ENCODE data around the gene DNAJC30.

DNAJC30 gene

DNA sequence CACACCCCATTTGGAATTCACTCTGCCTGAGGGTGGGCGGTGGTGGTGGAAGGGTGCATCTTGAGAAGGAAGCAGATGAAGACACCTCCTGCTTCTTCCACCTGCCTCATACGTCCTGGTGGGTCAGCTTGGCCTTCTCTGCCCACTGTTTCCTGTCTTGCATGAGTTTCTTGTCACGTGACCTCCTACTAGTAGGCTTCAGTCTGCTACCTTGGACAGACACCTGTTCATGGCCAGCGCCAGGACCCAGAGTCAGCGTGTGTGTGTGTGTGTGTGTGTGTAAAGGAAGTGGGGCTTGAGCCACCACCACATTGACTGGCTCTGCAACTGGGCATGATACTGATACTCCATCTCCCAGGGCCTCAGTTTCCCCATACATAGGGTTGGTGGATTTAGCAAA, 32.7 kb downstream of the DNAJC30 start:
- Histone ChIP-seq H3K9me3 (ENCODE audit: control insufficient read depth, low read length) (no peaks in the 10 kb centered on the region), H3K27me3 (replicated peaks; ENCODE audit: control insufficient read depth, insufficient read depth, low read length, poor library complexity, severe bottlenecking) (peaks cover 36% of the 10 kb centered on the region), H3K4me1 (ENCODE audit: control insufficient read depth, insufficient read depth, low read length, poor library complexity, severe bottlenecking) (peaks cover 7% of the 10 kb centered on the region), H3K27ac (ENCODE audit: insufficient read depth, low read length, poor library complexity, severe bottlenecking) (no peak overlapping the region), H3K4me3 (ENCODE audit: insufficient read depth, low read depth, low read length, poor library complexity, severe bottlenecking) (no peak overlapping the region), H3K36me3 (ENCODE audit: control insufficient read depth, insufficient read depth, low read length) (no peaks in the 10 kb centered on the region)
- no peak for DNase-seq

GRCh38 chr7:73649576-73649975, 33.7 kb downstream of the DNAJC30 start:
- Histone ChIP-seq H3K27ac (ENCODE audit: insufficient read depth, low read length, poor library complexity, severe bottlenecking) (no peak overlapping the region), H3K36me3 (ENCODE audit: control insufficient read depth, insufficient read depth, low read length) (no peaks in the 10 kb centered on the region), H3K4me3 (ENCODE audit: insufficient read depth, low read depth, low read length, poor library complexity, severe bottlenecking) (no peak overlapping the region), H3K4me1 (ENCODE audit: control insufficient read depth, insufficient read depth, low read length, poor library complexity, severe bottlenecking) (peaks cover 7% of the 10 kb centered on the region), H3K27me3 (replicated peaks; ENCODE audit: control insufficient read depth, insufficient read depth, low read length, poor library complexity, severe bottlenecking) (peaks cover 36% of the 10 kb centered on the region), H3K9me3 (ENCODE audit: control insufficient read depth, low read length) (no peaks in the 10 kb centered on the region)
- no peak for DNase-seq

GRCh38 chr7:73648593-73649332, 34.5 kb downstream of the DNAJC30 start:
- Histone ChIP-seq H3K9me3 (ENCODE audit: control insufficient read depth, low read length) (no peaks in the 10 kb centered on the region), H3K27me3 (replicated peaks; ENCODE audit: control insufficient read depth, insufficient read depth, low read length, poor library complexity, severe bottlenecking) (peaks cover 36% of the 10 kb centered on the region), H3K4me3 (ENCODE audit: insufficient read depth, low read depth, low read length, poor library complexity, severe bottlenecking) (no peak overlapping the region), H3K4me1 (ENCODE audit: control insufficient read depth, insufficient read depth, low read length, poor library complexity, severe bottlenecking) (peaks cover 7% of the 10 kb centered on the region), H3K36me3 (ENCODE audit: control insufficient read depth, insufficient read depth, low read length) (no peaks in the 10 kb centered on the region), H3K27ac (ENCODE audit: insufficient read depth, low read length, poor library complexity, severe bottlenecking) (no peak overlapping the region)
- DNase-seq: no peak

DNA sequence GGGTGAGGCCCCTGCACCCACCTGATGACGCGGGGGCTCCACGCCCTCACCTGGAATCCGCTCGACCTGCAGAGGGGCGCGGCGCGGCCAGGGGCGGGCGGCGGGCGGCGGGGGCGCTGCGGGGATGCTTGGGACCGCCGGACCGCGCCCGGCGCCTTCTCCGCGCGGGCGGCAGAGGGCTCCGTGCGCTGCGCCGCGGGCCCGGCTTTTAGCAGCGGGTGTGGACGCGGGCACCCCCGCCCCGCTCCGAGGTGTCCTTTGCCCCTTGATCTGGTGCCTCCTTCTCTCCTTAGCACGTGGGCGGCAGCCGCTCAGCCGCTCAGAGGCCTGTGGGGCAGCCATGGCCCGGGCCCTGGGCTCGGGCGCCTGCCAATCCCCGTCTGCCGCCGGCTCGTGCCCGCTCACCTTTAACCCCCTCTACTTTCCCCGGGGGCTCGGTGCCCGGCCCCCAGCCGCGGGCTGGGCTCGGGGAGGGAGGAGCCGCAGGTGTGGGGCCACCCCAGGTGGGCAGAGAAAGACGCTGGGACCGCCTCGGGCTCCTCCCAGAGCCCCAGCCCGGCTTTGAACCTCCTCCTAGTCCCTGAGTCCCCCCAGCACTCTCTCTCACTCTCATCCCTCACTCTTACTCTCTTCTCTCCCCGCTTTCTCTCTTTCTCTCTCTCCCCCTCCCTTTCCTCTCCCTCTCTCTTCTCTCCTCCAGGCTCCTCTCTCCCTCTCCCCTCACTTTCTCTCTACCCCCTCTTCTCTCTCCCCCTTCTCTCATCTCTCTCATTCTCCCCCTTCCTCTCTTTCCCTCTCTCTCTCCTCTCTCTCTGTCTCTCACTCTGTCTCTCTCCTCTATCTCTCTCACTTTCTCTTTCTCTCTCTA, 35.3 kb downstream of the DNAJC30 start:
- H3K4me3 ChIP-seq (ENCODE audit: insufficient read depth, low read depth, low read length, poor library complexity, severe bottlenecking): peak overlapping the region; percentile 50
- DNase-seq: no peak
- H3K27me3 ChIP-seq (replicated peaks; ENCODE audit: control insufficient read depth, insufficient read depth, low read length, poor library complexity, severe bottlenecking): peaks cover 38% of the 10 kb centered on the region
- no peak overlapping the region for H3K27ac ChIP-seq (ENCODE audit: insufficient read depth, low read length, poor library complexity, severe bottlenecking)
- H3K9me3 ChIP-seq (ENCODE audit: control insufficient read depth, low read length): no peaks in the 10 kb centered on the region
- peaks cover 7% of the 10 kb centered on the region for H3K4me1 ChIP-seq (ENCODE audit: control insufficient read depth, insufficient read depth, low read length, poor library complexity, severe bottlenecking)
- H3K36me3 ChIP-seq (ENCODE audit: control insufficient read depth, insufficient read depth, low read length): no peaks in the 10 kb centered on the region

GRCh38 chr7:73646785-73647724, 36.2 kb downstream of the DNAJC30 start:
- no peaks in the 10 kb centered on the region for H3K36me3 ChIP-seq (ENCODE audit: control insufficient read depth, insufficient read depth, low read length)
- DNase-seq: no peak
- peaks cover 7% of the 10 kb centered on the region for H3K4me1 ChIP-seq (ENCODE audit: control insufficient read depth, insufficient read depth, low read length, poor library complexity, severe bottlenecking)
- H3K27me3 ChIP-seq (replicated peaks; ENCODE audit: control insufficient read depth, insufficient read depth, low read length, poor library complexity, severe bottlenecking): peaks cover 41% of the 10 kb centered on the region
- H3K9me3 ChIP-seq (ENCODE audit: control insufficient read depth, low read length): no peaks in the 10 kb centered on the region
- H3K27ac ChIP-seq (ENCODE audit: insufficient read depth, low read length, poor library complexity, severe bottlenecking): no peak overlapping the region
- H3K4me3 ChIP-seq (ENCODE audit: insufficient read depth, low read depth, low read length, poor library complexity, severe bottlenecking): no peak overlapping the region

DNA sequence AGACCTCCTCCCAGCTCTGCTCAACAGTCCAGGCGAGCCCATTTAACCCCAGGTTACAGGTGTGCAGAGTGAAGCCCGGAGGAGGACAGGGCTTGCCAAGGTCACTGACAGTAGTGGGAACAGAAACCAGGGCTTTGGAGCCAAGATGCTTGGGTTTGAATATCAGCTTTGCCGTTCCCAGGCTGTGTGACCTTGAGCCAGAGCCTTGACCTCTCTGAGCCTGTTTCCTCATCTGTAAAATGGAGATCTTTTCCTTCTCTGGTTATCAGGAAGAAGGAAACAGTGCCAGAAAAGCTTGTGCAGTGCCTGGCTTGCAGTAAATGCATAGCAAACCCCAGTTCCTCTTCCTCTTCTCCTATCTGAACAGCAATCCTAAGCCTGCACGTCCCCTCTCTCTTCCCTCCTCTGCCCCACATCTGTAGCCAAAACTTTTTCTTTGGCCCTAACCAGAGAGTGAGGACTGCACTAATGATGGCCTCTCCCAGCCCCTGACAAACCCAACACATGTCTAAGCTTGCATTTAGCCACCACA, 37.5 kb downstream of the DNAJC30 start:
- DNase-seq: no peak
- peaks cover 5% of the 10 kb centered on the region for H3K9me3 ChIP-seq (ENCODE audit: control insufficient read depth, low read length)
- H3K36me3 ChIP-seq (ENCODE audit: control insufficient read depth, insufficient read depth, low read length): no peaks in the 10 kb centered on the region
- peaks cover 38% of the 10 kb centered on the region for H3K27me3 ChIP-seq (replicated peaks; ENCODE audit: control insufficient read depth, insufficient read depth, low read length, poor library complexity, severe bottlenecking)
- peaks cover 7% of the 10 kb centered on the region for H3K4me1 ChIP-seq (ENCODE audit: control insufficient read depth, insufficient read depth, low read length, poor library complexity, severe bottlenecking)
- H3K27ac ChIP-seq (ENCODE audit: insufficient read depth, low read length, poor library complexity, severe bottlenecking): no peak overlapping the region
- H3K4me3 ChIP-seq (ENCODE audit: insufficient read depth, low read depth, low read length, poor library complexity, severe bottlenecking): no peak overlapping the region

- Histone ChIP-seq H3K36me3 (ENCODE audit: control insufficient read depth, insufficient read depth, low read length) (no peaks in the 10 kb centered on the region), H3K27me3 (replicated peaks; ENCODE audit: control insufficient read depth, insufficient read depth, low read length, poor library complexity, severe bottlenecking) (peaks cover 34% of the 10 kb centered on the region), H3K27ac (ENCODE audit: insufficient read depth, low read length, poor library complexity, severe bottlenecking) (no peak overlapping the region), H3K4me3 (ENCODE audit: insufficient read depth, low read depth, low read length, poor library complexity, severe bottlenecking) (no peak overlapping the region), H3K9me3 (ENCODE audit: control insufficient read depth, low read length) (peaks cover 5% of the 10 kb centered on the region), H3K4me1 (ENCODE audit: control insufficient read depth, insufficient read depth, low read length, poor library complexity, severe bottlenecking) (peaks cover 7% of the 10 kb centered on the region)
- DNase-seq: no peak
Observed at GRCh38 chr7:73644688-73645286, 38.5 kb downstream of the DNAJC30 start.

DNA sequence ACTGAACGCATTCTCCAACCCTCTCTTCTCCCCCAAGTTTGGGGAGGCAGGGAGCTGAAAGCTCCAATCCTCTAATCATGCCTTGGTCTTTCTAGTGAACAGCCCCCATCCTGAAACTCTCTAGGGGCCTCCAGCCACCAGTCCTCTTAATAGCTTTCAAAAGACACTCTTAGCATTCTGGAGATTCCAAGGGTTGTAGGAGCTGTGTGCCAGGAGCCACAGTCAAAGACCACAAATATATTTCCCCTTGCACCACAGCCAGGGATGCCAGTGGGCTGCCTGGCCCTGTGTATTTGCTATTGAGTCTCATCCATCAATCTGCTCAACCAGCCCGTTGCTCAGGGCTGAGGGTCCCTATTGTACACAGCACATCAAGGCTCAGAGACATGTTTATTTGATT, 40.4 kb downstream of the DNAJC30 start:
- H3K27ac ChIP-seq (ENCODE audit: insufficient read depth, low read length, poor library complexity, severe bottlenecking): no peak overlapping the region
- no peak overlapping the region for H3K4me3 ChIP-seq (ENCODE audit: insufficient read depth, low read depth, low read length, poor library complexity, severe bottlenecking)
- H3K36me3 ChIP-seq (ENCODE audit: control insufficient read depth, insufficient read depth, low read length): no peaks in the 10 kb centered on the region
- H3K27me3 ChIP-seq (replicated peaks; ENCODE audit: control insufficient read depth, insufficient read depth, low read length, poor library complexity, severe bottlenecking): peaks cover 16% of the 10 kb centered on the region
- peaks cover 1% of the 10 kb centered on the region for H3K4me1 ChIP-seq (ENCODE audit: control insufficient read depth, insufficient read depth, low read length, poor library complexity, severe bottlenecking)
- no peak for DNase-seq
- H3K9me3 ChIP-seq (ENCODE audit: control insufficient read depth, low read length): peaks cover 5% of the 10 kb centered on the region

DNA sequence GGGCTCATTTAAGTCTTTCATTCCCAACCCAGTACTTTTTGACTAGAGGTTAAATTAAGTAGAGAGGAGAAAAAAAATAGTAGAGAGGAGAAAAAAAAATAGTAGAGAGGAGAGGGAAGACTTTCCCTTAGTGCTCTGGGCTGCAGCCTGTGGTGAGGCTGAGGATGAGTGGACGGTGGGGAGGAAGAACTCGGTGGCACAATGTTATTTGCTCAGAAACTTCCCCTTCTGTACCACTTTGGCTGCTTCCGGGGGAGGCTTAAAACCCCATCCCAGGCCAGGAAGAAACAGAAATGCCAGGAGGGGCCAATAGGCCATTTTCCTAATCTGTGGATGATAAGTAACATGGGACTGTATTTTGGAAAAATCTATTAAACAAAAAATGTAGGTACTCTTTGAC, 44.3 kb downstream of the DNAJC30 start:
- no peak for DNase-seq
- peaks cover 5% of the 10 kb centered on the region for H3K9me3 ChIP-seq (ENCODE audit: control insufficient read depth, low read length)
- H3K27me3 ChIP-seq (replicated peaks; ENCODE audit: control insufficient read depth, insufficient read depth, low read length, poor library complexity, severe bottlenecking): peaks cover 9% of the 10 kb centered on the region
- no peak overlapping the region for H3K4me3 ChIP-seq (ENCODE audit: insufficient read depth, low read depth, low read length, poor library complexity, severe bottlenecking)
- H3K4me1 ChIP-seq (ENCODE audit: control insufficient read depth, insufficient read depth, low read length, poor library complexity, severe bottlenecking): no peaks in the 10 kb centered on the region
- no peaks in the 10 kb centered on the region for H3K36me3 ChIP-seq (ENCODE audit: control insufficient read depth, insufficient read depth, low read length)
- H3K27ac ChIP-seq (ENCODE audit: insufficient read depth, low read length, poor library complexity, severe bottlenecking): no peak overlapping the region

All from effector memory CD4-positive, alpha-beta T cell (primary cell).